HepG2 (cell line): ENCODE results near the gene RNF8. TPM values are rescaled to one million over a fixed set of nuclear protein-coding genes. Genes with fewer than 3 reads are reported as not detected.
A peak's percentile ranks its signal among the peaks of the same experiment; 100 is the strongest.

Experiments
- FOXK1 ChIP-seq: sonication (generic); formaldehyde crosslinking; IDR thresholded peaks from 2 replicates; pipeline ENCODE4 v1.4.0; 2020; ENCODE audit warnings: low read depth, missing genetic modification reagents, borderline replicate concordance
- MYNN ChIP-seq: sonication (generic); formaldehyde crosslinking; IDR thresholded peaks from 2 replicates; pipeline ENCODE4 v1.4.0; 2020; ENCODE audit warnings: mild to moderate bottlenecking, low read depth, missing genetic modification reagents
- RAD21 ChIP-seq: fragments of 450-650 bp; formaldehyde crosslinking; IDR thresholded peaks from 2 replicates; pipeline ENCODE4 v1.5.0; 2020; ENCODE audit warnings: mild to moderate bottlenecking
- RAD51 ChIP-seq: fragments of 450-650 bp; IDR thresholded peaks from 2 replicates; pipeline ENCODE4 v1.6.1; 2016; ENCODE audit warnings: borderline replicate concordance
- SRSF9 ChIP-seq: fragments of 200-400 bp; formaldehyde crosslinking; IDR thresholded peaks from 2 replicates; pipeline ENCODE4 v1.6.1; 2018; ENCODE audit warnings: borderline replicate concordance, mild to moderate bottlenecking, low read depth, low read length; ENCODE audit not compliant: insufficient read depth, poor library complexity, severe bottlenecking
- STAT5B ChIP-seq: sonication (generic); formaldehyde crosslinking; IDR thresholded peaks from 2 replicates; pipeline ENCODE4 v1.4.0; 2020; ENCODE audit warnings: missing genetic modification reagents
- ZC3H4 ChIP-seq: sonication (generic); formaldehyde crosslinking; IDR thresholded peaks from 2 replicates; pipeline ENCODE4 v1.4.0; 2020; ENCODE audit warnings: missing genetic modification reagents, borderline replicate concordance
- ZKSCAN8 ChIP-seq: IDR thresholded peaks from 2 replicates; pipeline ENCODE4 v1.6.1; 2016; ENCODE audit warnings: borderline replicate concordance, missing genetic modification reagents, missing compliant biosample characterization
- ZNF263 ChIP-seq: sonication (generic); formaldehyde crosslinking; IDR thresholded peaks from 2 replicates; pipeline ENCODE4 v1.4.0; 2020; ENCODE audit warnings: missing genetic modification reagents
- ZNF629 ChIP-seq: sonication (generic); formaldehyde crosslinking; conservative IDR thresholded peaks from 2 replicates; pipeline ENCODE4 v1.5.0; 2020; ENCODE audit warnings: missing genetic modification reagents
- ZSCAN22 ChIP-seq: sonication (generic); formaldehyde crosslinking; IDR thresholded peaks from 2 replicates; pipeline ENCODE4 v1.4.0; 2020; ENCODE audit warnings: mild to moderate bottlenecking, missing genetic modification reagents
- polyA plus RNA-seq, 8 experiments: library from polyadenylated mRNA; depleted of rRNA in 3 of 8; stranded (reverse) in 7 of 8; unstranded in 1 of 8; fragments of >200 nt; fragmentation: Illumina TruSeq in 4 of 8; extraction: Trizol in 4 of 8; gene quantifications; 2 replicates each; pipeline versions ENCODE4 v1.2.1 to v1.2.3, GENCODE V29; 2011 to 2016; ENCODE audit warnings: low read depth in 4 of 8, missing spikeins in 1 of 8, mixed read lengths in 1 of 8; ENCODE audit not compliant: insufficient read depth in 1 of 8
- total RNA-seq, 5 experiments: library from RNA; depleted of rRNA; stranded (reverse); fragments of >200 nt; fragmentation: Illumina TruSeq; extraction: Trizol; gene quantifications; 2 replicates each; pipeline ENCODE4 v1.2.3, GENCODE V29; 2016; ENCODE audit warnings: low read depth in 1 of 5
- TF ChIP-seq, protein P1 (sequence below): sonication (generic); formaldehyde crosslinking; IDR thresholded peaks from 2 replicates; pipeline ENCODE4 v1.4.0; 2020; ENCODE audit warnings: mild to moderate bottlenecking, low read depth, missing genetic modification reagents
- TF ChIP-seq, protein P2 (sequence below): sonication (generic); formaldehyde crosslinking; IDR thresholded peaks from 2 replicates; pipeline ENCODE4 v1.5.0; 2020; ENCODE audit warnings: mild to moderate bottlenecking, missing genetic modification reagents, borderline replicate concordance

Gene RNF8
- total and polyA plus RNA-seq, 2 of the 13 experiments (the other 11 are each of a cell fraction or from before 2014, with no cell fraction given) = 21.8 to 47.6 TPM

DNA sequence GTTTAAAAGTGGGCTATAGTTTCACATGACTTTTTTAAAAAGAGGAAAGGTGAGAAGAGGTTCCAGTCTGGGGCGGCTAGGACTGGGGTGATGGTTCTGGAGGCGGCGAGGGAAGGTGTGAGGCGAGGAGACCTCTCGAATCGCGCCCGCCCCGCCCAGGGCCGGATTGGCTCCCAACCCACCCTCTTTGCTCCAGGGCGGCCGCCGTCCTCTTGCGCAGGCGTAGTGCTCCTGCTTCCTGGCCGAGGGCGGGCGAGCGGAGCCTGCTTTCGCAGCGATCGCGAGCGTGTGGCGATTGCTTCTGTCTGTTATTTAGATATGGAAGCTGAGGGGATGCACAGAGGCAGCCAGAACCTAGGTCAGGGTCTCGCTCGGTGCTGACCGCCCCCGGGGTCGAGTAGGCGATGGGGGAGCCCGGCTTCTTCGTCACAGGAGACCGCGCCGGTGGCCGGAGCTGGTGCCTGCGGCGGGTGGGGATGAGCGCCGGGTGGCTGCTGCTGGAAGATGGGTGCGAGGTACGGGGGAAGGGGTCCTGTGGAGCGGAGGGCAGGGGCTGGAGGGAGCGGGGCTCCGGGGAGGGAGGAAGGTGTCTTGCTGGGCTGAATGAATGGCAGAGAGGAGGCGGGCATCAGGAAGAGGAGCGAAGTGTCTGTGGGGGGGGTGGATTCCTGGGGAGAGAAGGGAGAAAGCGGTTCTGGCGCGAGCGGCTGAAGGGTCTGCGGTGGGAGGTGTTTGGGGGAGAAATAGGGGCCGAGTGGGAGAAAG lies at the start of gene RNF8 (continued):
- TF ChIP-seq, protein P1, sequence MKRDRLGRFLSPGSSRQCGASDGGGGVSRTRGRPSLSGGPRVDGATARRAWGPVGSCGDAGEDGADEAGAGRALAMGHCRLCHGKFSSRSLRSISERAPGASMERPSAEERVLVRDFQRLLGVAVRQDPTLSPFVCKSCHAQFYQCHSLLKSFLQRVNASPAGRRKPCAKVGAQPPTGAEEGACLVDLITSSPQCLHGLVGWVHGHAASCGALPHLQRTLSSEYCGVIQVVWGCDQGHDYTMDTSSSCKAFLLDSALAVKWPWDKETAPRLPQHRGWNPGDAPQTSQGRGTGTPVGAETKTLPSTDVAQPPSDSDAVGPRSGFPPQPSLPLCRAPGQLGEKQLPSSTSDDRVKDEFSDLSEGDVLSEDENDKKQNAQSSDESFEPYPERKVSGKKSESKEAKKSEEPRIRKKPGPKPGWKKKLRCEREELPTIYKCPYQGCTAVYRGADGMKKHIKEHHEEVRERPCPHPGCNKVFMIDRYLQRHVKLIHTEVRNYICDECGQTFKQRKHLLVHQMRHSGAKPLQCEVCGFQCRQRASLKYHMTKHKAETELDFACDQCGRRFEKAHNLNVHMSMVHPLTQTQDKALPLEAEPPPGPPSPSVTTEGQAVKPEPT (CRISPR knock-in tag) = 0 out of 2 replicates have a peak, but pooled peaks have one; percentile 54
- 0 out of 2 replicates have a peak, but pooled peaks have one; percentile 16 for TF ChIP-seq FOXK1 (CRISPR knock-in tag)
- TF ChIP-seq MYNN (CRISPR knock-in tag) = no peak
- no peak for TF ChIP-seq RAD51
- TF ChIP-seq SRSF9 = no peak
- no peak for TF ChIP-seq ZNF629 (CRISPR knock-in tag)
- peak; percentile 99 for TF ChIP-seq ZNF263 (CRISPR knock-in tag)
- TF ChIP-seq ZC3H4 = no peak
- no peak for TF ChIP-seq STAT5B
- TF ChIP-seq ZSCAN22 (CRISPR knock-in tag) = no peak; the same call in 1 of the 2 replicates
- TF ChIP-seq, protein P2, sequence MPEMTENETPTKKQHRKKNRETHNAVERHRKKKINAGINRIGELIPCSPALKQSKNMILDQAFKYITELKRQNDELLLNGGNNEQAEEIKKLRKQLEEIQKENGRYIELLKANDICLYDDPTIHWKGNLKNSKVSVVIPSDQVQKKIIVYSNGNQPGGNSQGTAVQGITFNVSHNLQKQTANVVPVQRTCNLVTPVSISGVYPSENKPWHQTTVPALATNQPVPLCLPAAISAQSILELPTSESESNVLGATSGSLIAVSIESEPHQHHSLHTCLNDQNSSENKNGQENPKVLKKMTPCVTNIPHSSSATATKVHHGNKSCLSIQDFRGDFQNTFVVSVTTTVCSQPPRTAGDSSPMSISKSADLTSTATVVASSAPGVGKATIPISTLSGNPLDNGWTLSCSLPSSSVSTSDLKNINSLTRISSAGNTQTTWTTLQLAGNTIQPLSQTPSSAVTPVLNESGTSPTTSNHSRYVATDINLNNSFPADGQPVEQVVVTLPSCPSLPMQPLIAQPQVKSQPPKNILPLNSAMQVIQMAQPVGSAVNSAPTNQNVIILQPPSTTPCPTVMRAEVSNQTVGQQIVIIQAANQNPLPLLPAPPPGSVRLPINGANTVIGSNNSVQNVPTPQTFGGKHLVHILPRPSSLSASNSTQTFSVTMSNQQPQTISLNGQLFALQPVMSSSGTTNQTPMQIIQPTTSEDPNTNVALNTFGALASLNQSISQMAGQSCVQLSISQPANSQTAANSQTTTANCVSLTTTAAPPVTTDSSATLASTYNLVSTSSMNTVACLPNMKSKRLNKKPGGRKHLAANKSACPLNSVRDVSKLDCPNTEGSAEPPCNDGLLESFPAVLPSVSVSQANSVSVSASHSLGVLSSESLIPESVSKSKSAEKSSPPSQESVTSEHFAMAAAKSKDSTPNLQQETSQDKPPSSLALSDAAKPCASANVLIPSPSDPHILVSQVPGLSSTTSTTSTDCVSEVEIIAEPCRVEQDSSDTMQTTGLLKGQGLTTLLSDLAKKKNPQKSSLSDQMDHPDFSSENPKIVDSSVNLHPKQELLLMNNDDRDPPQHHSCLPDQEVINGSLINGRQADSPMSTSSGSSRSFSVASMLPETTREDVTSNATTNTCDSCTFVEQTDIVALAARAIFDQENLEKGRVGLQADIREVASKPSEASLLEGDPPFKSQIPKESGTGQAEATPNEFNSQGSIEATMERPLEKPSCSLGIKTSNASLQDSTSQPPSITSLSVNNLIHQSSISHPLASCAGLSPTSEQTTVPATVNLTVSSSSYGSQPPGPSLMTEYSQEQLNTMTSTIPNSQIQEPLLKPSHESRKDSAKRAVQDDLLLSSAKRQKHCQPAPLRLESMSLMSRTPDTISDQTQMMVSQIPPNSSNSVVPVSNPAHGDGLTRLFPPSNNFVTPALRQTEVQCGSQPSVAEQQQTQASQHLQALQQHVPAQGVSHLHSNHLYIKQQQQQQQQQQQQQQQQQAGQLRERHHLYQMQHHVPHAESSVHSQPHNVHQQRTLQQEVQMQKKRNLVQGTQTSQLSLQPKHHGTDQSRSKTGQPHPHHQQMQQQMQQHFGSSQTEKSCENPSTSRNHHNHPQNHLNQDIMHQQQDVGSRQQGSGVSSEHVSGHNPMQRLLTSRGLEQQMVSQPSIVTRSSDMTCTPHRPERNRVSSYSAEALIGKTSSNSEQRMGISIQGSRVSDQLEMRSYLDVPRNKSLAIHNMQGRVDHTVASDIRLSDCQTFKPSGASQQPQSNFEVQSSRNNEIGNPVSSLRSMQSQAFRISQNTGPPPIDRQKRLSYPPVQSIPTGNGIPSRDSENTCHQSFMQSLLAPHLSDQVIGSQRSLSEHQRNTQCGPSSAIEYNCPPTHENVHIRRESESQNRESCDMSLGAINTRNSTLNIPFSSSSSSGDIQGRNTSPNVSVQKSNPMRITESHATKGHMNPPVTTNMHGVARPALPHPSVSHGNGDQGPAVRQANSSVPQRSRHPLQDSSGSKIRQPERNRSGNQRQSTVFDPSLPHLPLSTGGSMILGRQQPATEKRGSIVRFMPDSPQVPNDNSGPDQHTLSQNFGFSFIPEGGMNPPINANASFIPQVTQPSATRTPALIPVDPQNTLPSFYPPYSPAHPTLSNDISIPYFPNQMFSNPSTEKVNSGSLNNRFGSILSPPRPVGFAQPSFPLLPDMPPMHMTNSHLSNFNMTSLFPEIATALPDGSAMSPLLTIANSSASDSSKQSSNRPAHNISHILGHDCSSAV (CRISPR knock-in tag) = no peak
- TF ChIP-seq ZKSCAN8 (CRISPR knock-in tag) = peak; percentile 56; the same call in 1 of the 2 replicates
- no peak for TF ChIP-seq RAD21
